Measurements from ENCODE around the gene GPR142.

The GPR142 gene

GRCh38 chr17:74343526-74344284 lies 23.6 kb upstream of the GPR142 start:
- in situ Hi-C loops (cut with MboI; ENCODE audit: low sequenced_read_pairs), result no loop called here

- in situ Hi-C loops (cut with MboI; ENCODE audit: low sequenced_read_pairs), result no loop called here
These were observed 22.6 kb upstream of the GPR142 start for GRCh38 chr17:74344658-74345057.

DNA sequence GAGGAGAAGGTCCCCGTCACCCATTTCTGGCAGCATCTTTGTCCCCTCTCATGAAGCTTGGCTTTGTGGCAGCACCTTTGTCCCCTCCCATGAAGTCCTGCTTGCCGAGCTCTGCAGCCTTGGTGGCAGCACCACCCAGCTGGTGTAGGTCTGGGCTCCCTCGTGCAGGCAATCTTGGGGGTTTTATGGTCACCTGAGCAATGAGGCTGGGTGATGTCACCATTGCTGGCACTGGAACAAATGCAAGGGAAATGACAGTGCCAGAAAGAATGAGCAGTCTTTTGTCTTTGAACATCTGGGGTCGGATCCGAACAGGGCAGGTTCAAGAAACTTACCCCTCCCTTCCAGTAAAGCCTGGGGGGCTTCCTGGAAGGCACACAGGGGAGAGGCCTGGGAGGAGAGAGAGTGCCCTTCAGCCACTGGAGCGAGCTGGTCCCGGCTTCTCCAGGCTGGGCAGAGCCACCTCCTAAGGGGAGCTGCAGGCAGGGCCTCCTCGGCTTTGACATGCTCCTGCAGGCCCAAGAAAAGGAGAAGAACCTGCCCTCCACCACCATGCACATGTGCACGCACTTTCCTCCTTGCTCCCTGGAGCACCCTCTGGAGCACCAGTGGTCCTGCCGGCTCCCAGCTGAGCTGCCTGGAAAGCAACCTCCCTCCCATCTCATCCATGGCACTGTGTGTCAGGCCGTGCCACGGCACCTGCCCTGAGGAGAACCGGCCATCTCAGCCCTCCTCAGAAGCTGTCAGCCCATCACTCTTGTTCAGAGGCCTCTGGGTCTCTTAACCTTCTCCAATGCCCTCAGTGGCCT lies 21.7 kb upstream of the GPR142 start:
- in situ Hi-C loops (cut with MboI; ENCODE audit: low sequenced_read_pairs), result no loop called here

DNA sequence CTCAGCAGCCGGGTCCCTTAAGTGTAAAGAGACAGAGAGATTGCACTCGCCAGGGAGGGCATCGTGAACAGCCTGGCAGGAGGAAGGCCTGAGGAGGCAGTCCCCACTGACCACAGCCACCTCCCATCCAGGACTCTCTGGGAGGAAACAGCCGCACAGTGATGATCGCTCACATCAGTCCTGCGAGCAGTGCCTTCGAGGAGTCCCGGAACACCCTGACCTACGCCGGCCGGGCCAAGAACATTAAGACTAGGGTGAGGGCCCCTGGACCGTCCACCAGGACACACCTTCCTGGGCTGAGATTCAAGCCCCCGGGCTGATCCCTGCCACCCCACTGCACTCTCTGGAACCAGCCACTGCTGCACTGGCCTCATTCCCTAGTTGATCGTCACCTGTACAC lies 19.7 kb upstream of the GPR142 start:
- in situ Hi-C loops (cut with MboI; ENCODE audit: low sequenced_read_pairs), result no loop called here

DNA sequence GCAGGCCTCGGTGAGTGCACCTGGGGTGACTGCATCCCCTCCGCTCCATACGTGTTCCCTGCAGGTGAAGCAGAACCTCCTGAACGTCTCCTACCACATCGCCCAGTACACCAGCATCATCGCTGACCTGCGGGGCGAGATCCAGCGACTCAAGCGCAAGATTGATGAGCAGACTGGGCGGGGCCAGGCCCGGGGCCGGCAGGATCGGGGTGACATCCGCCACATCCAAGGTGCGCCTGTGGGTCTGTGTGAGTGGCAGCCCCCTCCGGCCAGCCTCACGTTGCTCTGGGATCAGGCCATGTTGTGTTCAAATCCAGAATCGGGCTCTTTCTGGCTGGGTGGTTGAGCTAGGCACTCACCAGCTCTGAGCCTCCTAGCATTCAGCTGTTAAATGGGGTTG lies 18.2 kb upstream of the GPR142 start:
- in situ Hi-C loops (cut with MboI; ENCODE audit: low sequenced_read_pairs), result no loop called here

DNA sequence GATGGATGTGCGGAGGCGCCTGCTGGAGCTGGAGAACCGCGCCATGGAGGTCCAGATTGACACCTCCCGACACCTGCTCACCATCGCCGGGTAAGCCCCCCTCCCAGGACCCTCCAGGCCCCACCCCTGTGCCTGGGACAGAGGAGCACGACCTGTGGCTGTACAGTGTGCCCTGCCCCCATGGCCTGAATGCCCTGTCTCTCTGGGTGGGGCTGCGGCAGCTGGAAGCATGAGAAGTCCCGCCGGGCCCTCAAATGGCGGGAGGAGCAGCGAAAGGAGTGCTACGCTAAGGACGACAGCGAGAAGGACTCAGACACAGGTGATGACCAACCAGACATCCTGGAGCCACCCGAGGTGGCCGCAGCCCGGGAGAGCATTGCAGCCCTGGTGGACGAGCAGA lies 16.8 kb upstream of the GPR142 start:
- in situ Hi-C loops (cut with MboI; ENCODE audit: low sequenced_read_pairs), result no loop called here

GRCh38 chr17:74351552-74352210 lies 15.6 kb upstream of the GPR142 start:
- in situ Hi-C loops (cut with MboI; ENCODE audit: low sequenced_read_pairs), result no loop called here

- in situ Hi-C loops (cut with MboI; ENCODE audit: low sequenced_read_pairs), result no loop called here
These were observed 13.8 kb upstream of the GPR142 start for GRCh38 chr17:74353446-74354060.

DNA sequence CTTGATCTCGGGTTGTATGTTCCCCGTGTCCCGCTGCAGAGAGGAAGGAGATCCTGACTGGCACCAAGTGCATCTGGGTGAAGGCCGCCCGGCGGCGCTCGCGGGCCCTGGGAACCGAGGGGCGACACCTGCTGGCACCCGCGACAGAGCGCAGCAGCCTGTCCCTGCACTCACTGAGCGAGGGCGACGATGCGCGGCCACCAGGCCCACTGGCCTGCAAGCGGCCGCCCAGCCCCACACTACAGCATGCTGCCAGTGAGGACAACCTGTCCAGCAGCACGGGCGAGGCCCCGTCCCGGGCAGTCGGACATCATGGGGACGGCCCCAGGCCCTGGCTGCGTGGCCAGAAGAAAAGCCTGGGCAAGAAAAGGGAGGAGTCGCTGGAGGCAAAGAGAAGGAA lies 13.2 kb upstream of the GPR142 start:
- in situ Hi-C loops (cut with MboI; ENCODE audit: low sequenced_read_pairs), result no loop called here

- in situ Hi-C loops (cut with MboI; ENCODE audit: low sequenced_read_pairs), result no loop called here
These were observed 12.7 kb upstream of the GPR142 start for GRCh38 chr17:74354561-74354960.

DNA sequence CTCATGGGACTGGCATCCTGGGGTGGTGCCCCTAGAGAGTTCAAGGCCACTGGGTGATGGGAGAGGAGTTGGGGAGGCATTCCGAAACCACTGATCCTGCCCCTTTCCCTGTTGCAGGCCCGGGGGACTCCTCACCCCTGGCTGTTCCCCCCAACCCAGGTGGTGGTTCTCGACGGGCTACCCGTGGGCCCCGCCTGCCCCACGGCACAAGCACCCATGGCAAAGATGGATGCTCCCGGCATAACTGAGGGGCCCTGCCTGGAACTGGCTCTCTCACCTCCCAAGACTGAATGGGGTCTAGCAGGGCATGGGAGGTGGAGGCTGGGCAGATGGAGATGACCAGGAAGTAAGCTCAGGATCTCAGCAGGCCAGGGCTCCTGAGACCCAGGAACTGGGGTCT lies 12.2 kb upstream of the GPR142 start:
- in situ Hi-C loops (cut with MboI; ENCODE audit: low sequenced_read_pairs), result no loop called here

GRCh38 chr17:74356646-74357465 lies 10.4 kb upstream of the GPR142 start:
- in situ Hi-C loops (cut with MboI; ENCODE audit: low sequenced_read_pairs), result no loop called here

GRCh38 chr17:74357466-74357809 lies 9.9 kb upstream of the GPR142 start:
- in situ Hi-C loops (cut with MboI; ENCODE audit: low sequenced_read_pairs), result no loop called here

- in situ Hi-C loops (cut with MboI; ENCODE audit: low sequenced_read_pairs), result no loop called here
These were observed 8.6 kb upstream of the GPR142 start for GRCh38 chr17:74358697-74359096.

DNA sequence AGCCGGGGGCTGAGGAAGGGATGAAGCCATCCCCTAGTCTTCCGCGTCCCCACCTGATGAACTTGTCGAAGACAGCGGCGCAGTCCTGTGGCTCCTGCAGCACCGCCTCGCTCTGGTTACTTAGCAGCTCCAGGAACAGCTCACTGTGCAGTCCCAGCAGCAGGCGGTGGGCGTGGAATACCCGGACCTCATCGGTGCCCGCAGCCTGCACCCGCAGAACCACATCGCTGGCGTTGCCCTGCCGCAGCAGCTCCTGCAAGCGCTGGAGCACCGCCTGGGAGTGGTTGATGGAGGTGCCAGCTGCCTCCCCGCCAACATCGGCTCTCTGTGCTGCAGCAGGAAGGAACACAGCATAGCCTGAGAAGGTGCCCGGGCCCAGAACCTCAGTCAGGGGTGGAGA lies 7.4 kb upstream of the GPR142 start:
- in situ Hi-C loops (cut with MboI; ENCODE audit: low sequenced_read_pairs), result no loop called here

- in situ Hi-C loops (cut with MboI; ENCODE audit: low sequenced_read_pairs), result no loop called here
These were observed 6.4 kb upstream of the GPR142 start for GRCh38 chr17:74360899-74361229.

DNA sequence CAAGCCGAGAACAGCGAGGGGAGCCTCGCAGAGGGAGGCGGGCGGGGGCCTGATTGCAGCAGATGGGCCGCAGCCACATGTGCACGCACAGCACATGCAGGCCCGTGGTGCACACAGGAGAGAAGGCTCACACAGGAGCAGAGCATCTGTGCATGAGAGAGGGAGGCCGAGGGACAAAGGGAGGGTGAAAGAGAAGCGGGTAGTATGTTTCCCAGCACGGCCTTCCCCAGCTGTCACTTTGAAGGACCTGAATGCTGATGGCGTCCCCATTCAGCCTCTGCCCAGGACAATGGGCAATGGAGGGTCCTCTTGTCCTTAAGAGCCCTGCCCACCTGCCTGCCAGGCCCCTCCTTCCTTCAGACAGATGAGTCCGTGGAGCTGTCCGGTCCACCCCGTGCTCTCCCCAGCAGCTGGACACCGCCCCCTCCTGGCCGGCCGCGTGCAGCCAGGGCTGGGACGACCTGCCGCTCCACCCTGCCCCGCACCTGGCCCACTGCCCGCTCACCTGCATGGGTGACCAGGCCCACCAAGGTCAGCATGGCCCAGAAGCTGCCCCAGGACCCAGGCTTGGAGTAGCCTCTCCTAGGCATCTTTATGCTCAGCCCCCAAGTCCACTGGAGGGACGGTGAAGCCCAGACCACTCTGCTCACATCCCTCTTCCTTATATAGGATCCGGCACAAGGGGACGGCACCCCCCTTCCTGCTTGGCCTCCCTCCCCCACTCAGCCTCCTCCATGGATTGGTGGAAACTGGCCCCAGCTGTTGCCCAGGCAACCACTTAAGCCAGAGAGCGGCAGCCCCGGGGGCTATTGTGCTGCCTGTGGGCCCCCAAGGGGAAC lies 5.9 kb upstream of the GPR142 start, which contains the start of gene BTBD17:
Gene BTBD17, minus strand, starts transcription at position 639 of the 839 bp plus-strand sequence. Its CDS starts 49 bp downstream, at position 590.
- in situ Hi-C loops (cut with MboI; ENCODE audit: low sequenced_read_pairs), result no loop called here

DNA sequence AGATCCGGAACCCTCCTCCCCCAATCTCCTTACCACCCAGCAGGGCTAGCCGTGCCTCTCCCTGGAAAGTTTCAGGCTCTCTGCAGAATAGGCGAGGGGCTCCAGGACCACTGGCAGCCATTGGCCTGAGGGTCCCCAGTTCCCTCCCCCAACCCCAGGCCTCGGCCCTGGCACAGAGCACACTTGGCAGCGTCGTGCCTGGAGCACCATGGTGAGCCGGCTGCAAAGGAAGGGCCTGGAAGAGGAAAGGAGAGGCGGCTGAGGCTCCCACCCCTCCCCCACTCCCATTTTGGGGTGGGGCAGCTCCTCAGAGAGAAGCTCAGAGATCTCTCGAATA lies 5.3 kb upstream of the GPR142 start:
- in situ Hi-C loops (cut with MboI; ENCODE audit: low sequenced_read_pairs), result no loop called here

DNA sequence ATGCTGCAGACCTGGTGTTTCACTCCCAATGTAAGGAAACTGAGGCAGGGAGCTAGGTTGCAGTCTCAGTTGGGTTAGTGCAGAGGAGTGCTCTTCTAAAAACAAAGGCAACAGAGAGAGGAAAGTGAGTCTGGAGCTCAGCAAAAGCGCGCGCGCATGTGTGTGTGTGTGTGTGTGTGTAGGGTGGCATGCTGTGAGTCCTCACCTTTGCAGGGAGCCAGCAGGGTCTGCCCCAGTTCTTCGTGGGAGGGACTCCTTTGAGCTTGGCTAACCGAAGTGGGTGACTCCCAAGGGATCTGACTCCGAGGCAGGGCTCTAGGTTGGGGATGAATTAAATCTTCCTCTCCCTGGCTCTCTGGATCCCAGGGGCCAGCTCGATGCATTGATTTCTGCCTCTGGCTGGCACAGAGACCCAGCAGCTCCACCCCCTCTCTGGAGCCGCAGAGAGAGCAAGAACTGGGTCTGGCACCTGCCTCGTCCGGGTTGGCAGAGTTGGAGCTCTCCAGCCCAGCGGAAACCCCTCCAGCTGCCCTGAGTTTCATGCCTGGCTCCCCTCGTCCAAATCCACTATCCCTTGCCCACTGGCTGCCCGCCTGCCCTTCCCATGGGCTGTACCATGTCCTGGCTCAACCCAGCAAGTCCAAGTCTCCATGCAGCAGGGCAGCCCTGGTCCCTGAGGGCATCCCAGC lies 4.4 kb upstream of the GPR142 start:
- in situ Hi-C loops (cut with MboI; ENCODE audit: low sequenced_read_pairs), result no loop called here
